T1000 (cell line): ENCODE results near the gene EPHB1.

Experiments used
- DNase-seq: peaks from one replicate; lab custom pipeline; 2025; ENCODE audit warnings: mixed read lengths; lab: John Stamatoyannopoulos, UW

EPHB1 gene

DNA sequence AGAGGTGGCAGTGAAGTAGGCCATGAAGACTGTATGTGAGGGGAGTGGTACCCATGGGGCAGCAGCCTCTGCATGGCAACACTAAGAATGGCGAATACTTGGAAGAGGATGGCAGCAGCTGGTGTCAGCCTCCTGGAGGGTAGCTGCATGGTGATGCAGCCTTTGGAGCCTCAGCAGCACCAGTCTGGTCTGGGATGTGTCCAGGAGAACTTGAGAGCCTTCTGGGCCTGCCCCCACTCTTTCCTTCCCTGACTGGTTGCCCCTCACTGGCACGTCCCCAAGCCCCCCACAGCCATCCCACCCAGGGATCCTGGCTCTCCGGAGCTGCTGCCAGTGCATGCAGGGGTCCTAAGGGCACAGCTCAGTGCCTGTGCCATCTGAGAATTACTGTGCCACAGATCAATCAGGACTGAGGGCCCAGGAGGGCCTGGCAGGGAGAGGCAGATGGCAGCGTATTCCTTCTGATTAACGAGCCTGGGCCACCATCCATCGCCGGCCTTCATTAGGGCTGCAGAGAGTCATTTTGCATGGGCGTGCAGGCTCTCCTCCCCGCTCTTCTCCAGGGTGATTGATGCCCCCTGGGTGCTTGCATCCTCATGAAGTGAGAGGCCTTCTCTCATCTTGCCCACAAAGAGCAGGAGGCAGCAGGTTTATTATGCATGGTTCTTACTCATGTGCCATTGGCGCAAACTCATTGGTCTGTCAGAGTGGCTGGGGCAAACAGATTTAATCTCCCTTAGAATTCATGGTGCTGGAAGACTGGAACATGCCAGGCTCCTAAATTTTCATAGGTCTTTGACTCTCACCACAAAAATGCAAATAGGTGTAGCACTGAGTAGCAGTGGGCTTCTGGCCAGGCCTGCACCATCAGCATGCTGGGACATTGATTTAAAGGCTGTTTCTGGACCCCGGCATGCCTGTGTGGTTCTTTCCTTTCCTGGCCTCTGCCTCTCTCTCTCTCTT, 116.8 kb downstream of the EPHB1 start:
- no peak for DNase-seq

DNA sequence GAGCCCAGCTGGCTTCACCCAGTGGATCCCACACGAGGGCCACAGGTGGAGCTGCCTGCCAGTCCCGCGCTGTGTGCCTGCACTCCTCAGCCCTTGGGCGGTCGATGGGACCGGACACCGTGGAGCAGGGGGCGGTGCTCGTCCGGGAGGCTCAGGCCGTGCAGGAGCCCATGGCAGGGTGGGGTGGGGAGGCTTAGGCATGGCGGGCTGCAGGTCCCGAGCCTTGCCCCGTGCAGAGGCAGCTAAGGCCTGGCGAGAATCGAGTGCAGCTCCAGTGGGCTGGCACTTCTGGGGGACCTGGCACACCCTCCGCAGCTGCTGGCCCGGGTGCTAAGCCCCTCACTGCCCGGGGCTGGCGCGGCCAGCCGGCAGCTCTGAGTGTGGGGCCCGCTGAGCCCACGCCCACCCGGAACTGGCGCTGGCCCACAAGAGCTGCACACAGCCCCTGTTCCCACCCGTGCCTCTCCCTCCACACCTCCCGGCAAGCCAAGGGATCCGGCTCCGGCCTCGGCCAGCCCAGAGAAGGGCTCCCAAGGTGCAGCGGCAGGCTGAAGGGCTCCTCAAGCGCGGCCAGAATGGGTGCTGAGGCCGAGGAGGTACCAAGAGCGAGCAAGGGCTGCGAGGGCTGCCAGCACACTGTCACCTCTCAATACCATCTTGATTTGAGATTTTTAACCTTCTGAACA, 121.4 kb downstream of the EPHB1 start:
- DNase-seq = no peak

DNA sequence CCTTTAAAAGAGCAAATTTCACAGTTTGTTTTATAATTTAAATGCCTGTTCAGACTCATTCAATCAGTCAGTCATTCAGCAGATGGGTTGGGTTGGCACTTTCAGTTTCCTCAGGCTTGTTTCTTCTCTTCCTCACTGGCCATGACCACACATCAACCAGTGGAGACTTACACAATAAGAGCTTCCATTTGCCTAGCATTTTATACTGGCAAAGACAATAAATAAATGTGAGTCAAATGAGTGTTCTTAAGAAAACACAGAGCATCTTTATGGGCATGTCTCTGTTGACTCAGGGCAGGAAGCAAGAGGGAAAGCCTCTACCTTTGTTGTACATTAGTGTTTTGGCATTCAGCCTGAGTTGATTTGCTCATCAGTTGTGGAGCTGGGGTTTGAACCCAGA, 122.6 kb downstream of the EPHB1 start:
- no peak for DNase-seq

- no peak for DNase-seq
Measured at GRCh38 chr3:134918441-134918840, 123.4 kb downstream of the EPHB1 start.

DNA sequence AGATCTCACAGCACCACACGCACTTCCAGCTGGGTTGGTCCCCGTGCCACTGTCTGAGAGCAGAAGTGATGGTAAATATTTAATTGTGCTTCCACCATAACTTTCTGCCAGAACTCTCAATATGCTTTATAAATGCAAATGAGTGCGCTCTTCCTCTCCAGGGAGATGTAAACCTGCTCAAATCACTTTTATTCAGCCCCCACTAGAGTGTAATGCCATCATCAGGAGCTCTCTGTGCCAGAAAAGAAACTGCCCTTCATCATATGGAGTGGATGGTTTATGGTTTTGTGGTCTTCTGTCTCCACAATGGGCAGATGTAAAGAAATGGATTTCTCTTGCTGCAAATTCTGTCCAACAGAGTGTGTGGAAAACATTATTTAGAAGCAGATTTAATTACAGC, 127.0 kb downstream of the EPHB1 start:
- no peak for DNase-seq

DNA sequence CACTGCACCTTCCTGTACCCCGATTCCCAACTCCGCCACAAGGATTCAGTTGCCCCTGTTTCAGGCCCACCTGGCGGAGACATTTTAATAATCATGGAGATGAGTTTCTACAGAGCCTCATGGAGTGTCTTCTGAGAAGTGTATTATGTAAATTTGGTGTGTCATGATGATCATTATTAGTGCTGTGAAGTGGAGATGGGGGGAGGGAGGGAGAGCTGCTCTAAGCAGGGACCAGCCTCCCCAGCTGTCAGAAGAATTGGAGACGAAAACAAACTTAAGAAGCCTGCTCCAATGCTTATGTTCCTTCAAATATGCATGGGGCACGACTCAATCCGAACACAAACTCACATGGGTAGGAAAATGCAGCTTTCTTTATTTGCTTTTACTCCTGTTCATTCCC, 127.8 kb downstream of the EPHB1 start:
- DNase-seq = no peak

DNA sequence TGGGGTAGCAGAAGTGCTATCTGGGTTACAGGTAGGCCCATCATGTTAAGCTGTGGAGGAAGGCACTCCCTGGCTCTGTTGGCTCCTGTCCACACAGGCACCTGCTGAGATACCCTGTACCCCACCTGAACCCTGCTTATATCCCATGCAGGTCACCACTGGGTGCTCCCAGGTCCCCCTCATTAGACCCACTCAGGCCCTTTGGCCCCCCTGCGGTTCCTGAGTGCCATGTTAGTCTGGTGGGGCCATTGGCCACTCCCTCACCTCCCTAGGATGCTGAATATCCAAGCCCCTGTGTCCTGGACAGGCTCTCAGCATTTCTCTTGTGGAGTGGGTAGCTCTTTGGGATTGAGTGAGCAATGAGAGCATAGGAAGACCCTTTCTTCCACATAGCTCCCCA, 128.2 kb downstream of the EPHB1 start:
- no peak for DNase-seq

GRCh38 chr3:134927599-134927998, 132.5 kb downstream of the EPHB1 start:
- no peak for DNase-seq

GRCh38 chr3:134928392-134928791, 133.3 kb downstream of the EPHB1 start:
- no peak for DNase-seq

DNA sequence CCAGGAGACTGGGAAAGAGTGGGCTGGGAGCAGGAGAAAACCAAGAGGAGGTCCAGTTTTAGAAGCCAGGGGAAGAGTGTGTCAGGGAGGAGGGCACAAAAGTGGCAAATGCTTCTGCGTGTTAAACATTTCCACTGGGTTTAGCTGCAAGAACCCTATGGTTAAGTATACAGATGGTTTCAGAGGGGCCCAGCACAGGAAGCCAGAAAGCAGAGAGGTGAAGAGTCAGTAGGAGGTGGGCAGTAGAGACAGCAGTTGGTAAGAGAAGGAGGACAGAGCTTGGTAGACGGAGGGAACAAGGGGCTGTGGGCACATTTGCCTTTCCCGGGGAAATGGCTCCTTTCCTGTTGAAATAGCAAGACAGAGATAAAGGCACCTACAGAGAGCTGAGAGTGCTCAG, 133.8 kb downstream of the EPHB1 start:
- no peak for DNase-seq

- DNase-seq = no peak
Measured at GRCh38 chr3:134929976-134930375, 134.9 kb downstream of the EPHB1 start.

- DNase-seq = no peak
Measured at GRCh38 chr3:134931045-134931785, 136.2 kb downstream of the EPHB1 start.

- DNase-seq = no peak
Measured at GRCh38 chr3:134932035-134932434, 137.0 kb downstream of the EPHB1 start.

- DNase-seq = no peak
Measured at GRCh38 chr3:134933997-134934396, 138.9 kb downstream of the EPHB1 start.

DNA sequence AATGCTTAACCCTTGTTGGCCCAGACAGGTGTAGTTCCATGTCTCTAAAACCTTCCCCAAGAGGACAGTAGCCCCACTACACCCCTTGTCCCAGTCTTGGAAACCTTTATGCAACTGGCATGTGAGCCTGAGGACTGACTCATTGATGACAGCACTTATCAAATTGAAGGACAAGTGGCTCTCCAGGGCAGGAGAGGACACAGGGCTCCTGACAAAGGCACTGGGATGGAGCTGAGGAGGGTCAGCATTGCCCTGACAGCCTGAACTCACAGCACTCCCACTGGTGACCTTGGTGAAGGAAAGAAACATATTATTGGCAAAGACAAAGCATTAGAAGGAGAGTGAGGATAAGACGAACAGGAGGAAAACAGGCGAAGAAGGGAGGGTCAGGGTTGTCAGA, 139.9 kb downstream of the EPHB1 start:
- DNase-seq = no peak

- DNase-seq = no peak
Measured at GRCh38 chr3:134937256-134938028, 142.4 kb downstream of the EPHB1 start.

DNA sequence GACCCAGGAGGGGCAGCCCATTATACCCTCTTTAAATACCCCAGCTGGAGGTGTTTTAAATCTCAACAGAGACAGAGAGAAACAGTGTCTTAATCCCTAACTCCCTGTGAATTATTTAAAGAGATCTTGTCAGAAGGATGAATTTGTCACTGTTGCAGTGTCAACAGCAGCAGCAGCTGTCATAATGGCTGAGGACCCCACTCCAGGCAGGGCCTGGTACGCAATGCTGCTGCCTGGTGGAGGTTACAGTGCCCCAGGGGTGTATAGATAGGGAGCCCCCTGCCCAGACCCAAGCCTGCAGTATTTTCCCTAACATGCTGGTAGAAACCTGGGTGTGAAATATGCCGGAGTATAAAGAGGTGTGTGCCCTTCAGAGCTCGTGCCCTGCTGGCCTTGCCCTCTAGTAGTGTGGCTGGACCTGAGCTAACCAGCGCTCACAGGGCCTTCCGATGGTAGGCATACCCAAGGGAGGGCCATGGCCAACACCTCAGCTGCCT, 143.0 kb downstream of the EPHB1 start:
- no peak for DNase-seq

DNA sequence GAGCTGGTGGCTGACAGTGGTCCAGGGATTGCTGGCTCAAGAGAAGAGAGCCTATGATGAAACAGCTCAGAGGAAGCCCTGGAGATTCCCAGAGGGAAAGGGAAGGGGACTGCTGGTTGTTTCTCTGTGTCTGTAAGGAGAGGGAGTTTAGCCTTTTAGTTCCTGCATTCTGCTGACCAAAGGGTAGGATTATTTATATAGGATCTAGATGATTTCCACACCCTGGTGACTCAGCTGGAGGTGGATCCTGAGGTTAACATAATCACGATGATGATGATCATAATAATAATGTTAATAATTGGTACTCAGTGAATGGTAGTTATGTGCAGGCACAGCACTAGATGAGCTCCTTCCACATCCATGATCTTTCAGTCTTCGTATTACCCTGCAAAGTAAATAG, 144.9 kb downstream of the EPHB1 start:
- DNase-seq = no peak

- DNase-seq = no peak
Measured at GRCh38 chr3:134941820-134942219, 146.8 kb downstream of the EPHB1 start.

GRCh38 chr3:134944429-134944828, 149.4 kb downstream of the EPHB1 start:
- DNase-seq = no peak

DNA sequence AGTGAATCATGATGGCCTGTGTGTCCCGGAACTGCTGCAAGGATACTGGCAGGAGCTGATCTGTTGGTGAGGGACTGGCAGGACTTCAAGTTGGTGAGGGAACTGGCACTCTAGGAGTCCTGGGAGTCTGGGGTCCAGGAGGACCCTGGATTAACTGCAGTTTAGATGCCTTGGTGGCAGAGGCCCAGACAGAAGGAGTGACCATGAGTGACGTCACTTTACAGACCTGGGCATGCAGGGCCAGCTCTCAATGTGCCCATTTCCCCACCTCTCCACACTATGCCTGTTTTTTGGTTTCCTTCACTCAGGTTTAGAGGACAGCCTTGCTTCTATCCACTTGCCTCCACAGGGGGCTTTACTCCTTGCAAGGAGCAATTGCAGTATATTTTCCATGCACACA, 154.1 kb downstream of the EPHB1 start:
- DNase-seq = no peak

- no peak for DNase-seq
Measured at GRCh38 chr3:134952371-134952770, 157.3 kb downstream of the EPHB1 start.
